ENCODE results near the gene CX3CL1.
"Not testable (repeated sequence)": the region's sequence is repeated elsewhere in the genome, so short reads cannot be mapped to it uniquely, and the experiment has no call there.

CX3CL1 gene

GRCh38 chr16:57383276-57384247, 11.3 kb downstream of the CX3CL1 start:
- DNase-seq = no peak

DNA sequence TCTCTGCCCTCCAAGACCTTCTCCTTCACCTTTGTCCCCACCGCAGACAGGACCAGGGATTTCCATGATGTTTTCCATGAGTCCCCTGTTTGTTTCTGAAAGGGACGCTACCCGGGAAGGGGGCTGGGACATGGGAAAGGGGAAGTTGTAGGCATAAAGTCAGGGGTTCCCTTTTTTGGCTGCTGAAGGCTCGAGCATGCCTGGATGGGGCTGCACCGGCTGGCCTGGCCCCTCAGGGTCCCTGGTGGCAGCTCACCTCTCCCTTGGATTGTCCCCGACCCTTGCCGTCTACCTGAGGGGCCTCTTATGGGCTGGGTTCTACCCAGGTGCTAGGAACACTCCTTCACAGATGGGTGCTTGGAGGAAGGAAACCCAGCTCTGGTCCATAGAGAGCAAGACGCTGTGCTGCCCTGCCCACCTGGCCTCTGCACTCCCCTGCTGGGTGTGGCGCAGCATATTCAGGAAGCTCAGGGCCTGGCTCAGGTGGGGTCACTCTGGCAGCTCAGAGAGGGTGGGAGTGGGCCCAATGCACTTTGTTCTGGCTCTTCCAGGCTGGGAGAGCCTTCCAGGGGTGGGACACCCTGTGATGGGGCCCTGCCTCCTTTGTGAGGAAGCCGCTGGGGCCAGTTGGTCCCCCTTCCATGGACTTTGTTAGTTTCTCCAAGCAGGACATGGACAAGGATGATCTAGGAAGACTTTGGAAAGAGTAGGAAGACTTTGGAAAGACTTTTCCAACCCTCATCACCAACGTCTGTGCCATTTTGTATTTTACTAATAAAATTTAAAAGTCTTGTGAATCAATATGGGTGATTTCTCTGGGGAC, 12.2 kb downstream of the CX3CL1 start:
- DNase-seq = no peak

DNA sequence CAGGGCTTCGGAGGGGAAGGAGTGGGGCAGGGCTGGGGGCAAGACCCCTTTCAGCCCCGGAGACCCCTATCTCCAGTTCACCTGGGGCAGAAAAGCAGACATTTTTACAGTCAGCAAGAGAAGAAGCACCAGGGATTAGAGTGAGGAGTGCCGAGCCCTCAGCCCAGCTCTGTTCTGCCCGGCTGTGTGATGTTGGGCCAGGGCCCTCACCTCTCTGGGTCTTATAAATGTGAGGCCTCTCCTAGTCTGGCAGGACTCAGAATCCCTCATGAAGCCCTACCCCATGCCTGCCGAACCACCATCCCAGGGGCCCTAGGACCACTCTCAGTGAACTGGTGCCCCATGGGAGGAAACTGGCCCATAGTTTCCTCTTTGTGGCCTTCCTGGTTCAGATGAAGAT, 12.8 kb downstream of the CX3CL1 start:
- no peak for DNase-seq

GRCh38 chr16:57386381-57386951, 14.2 kb downstream of the CX3CL1 start:
- DNase-seq = no peak

DNA sequence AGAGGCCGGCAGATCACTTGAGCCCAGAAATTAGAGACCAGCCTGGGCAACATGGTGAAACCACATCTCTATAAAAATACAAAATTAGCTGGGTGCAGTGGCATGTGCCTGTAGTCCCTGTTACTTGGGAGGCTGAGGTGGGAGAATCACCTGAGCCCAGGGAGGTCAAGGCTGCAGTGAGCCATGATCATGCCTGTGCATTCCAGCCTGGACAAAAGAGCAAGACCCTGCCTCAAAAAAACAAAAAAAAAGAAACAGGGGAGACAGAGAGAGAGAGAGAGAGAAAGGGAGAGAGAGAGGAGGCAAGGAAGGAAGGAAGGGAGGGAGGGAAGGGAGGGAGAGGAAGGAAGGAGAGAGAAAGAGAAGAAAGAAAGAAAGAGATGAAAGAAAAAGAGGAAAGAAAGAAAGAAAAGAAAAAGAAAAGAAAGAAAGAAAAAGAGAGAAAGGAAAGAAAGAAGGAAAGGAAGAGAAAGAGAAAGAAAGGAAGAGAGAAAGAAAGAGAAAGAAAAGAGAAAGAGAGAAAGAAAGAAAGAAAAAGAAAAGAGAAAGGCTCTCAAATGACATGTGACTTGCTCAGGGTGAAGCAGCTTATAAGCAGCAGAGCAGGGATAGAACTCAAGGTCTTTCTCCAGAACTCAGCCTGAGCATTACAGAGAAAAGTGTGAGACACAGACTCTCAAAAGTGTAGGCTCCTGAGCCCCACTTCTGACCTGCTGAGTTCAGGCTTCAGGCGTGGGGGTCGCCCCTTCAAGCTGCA, 15.5 kb downstream of the CX3CL1 start:
- DNase-seq = no peak

- no peak for DNase-seq
These were observed 16.2 kb downstream of the CX3CL1 start for GRCh38 chr16:57388359-57389086.

DNA sequence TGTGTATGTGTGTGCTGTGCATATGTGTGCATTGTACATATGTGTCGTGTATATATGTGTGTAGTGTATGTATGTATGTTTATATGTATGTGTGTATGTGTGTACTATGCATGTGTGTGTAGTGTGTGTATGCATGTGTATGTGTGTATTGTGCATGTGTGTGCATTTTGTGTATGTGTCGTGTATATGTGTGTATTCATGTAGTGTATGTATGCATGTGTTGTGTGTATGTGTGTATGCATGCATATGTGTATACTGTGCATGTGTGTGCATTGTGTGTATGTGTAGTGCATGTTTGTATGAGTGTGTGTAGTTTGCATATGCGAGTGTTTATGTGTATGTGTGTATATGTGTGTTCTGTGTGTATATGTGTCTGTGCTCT, 16.8 kb downstream of the CX3CL1 start:
- no peak for DNase-seq

GRCh38 chr16:57390636-57391295, 18.5 kb downstream of the CX3CL1 start:
- DNase-seq = no peak

- no peak for DNase-seq
These were observed 19.0 kb downstream of the CX3CL1 start for GRCh38 chr16:57391300-57391699.

DNA sequence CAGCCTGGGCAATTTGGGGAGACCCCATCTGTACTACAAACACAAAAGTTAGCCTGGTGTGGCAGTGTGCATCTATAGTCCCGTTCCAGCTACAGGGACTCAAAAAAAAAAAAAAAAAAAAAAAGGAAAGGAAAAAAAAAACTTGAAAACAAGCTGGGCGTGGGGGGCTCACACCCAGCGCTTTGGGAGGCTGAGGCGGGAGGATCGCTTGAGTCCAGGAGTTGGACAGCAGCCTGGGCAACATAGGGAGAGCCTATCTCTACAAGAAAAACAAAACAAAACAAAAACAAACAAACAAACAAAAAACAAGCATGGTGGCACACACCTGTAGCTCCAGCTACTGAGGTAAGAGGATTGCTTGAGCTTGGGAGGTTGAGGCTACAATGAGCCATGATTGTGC, 19.4 kb downstream of the CX3CL1 start:
- DNase-seq = no peak

- no peak for DNase-seq
These were observed 20.4 kb downstream of the CX3CL1 start for GRCh38 chr16:57392694-57393093.

DNA sequence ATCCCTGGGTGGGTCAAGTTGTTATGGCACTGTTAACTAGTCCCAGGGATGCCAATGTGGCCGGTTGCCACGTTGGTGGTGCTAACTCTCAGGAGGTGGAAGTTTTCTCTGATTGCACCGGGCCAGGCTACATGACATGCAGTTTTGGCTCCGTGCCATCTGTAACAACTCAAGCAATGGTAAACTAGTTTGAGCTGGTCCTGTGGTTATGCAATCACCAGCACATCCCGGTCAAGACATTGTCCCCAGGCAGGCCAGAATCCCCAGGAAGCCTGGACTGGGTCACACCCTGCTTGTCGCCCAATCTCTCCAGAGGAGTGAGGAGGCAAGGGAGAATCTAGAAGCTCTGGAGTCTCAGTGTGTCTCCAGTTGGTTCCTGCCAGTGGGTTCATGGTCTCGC, 22.2 kb downstream of the CX3CL1 start:
- no peak for DNase-seq

DNA sequence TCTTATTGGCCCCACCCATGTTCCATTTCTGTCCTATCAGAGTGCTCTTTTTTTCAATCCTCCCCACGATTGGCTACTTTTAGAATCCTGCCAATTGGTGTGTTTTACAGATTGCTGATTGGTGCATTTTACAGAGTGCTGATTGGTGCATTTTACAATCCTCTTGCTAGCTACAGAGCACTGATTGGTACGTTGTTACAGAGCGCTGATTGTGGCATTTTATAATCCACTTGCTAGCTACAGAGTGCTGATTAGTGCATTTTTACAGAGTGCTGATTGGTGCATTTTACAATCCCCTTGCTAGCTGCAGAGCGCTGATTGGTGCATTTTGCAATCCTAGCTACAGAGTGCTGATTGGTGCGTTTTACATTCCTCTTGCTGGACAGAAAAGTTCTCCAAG, 22.7 kb downstream of the CX3CL1 start:
- no peak for DNase-seq

DNA sequence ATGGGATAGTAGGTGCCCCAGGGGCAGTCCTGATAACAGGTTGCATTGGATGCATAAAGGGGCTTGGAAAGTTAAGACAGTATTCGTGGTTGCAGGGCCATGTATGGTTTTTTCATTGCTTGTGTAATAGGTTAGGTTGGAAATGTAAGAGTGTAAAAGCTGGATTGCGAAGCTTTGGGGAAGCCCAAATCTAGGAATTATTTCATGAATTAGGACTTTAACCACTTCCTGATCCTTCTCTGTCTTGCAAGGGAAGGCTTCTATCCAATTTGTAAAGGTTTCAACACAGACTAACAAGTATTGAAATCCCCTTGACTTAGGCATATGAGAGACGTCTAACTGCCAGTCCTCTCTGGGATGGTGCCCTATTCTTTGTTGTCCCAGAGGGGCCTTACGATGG, 24.5 kb downstream of the CX3CL1 start:
- DNase-seq = no peak

DNA sequence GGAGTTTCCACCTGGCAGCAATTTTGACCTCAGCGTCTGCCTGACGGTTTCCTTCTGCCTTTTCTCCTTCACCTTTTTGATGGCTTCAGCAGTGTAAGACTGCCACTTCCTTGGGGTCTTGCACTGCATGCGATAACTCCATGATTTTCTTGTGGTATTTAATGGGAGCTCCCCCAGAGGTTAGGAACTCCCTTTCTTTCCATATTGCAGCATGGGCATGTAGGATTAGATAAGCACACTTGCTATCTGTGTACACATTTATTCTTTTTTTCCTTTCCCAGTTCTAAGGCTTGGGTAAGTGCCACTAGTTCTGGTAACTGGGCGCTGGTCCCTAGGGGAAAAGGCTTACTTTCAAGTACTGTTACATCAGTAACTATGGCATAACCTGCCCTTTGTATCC, 25.2 kb downstream of the CX3CL1 start:
- not testable (repeated sequence) for DNase-seq

- no peak for DNase-seq
These were observed 29.8 kb downstream of the CX3CL1 start for GRCh38 chr16:57401943-57402640.

GRCh38 chr16:57403965-57404817, 31.9 kb downstream of the CX3CL1 start, which contains the start of gene CCL17:
Gene CCL17, plus strand, starts transcription at chr16:57404767. Its CDS starts 9,166 bp downstream, at chr16:57413933.
- no peak for DNase-seq

DNA sequence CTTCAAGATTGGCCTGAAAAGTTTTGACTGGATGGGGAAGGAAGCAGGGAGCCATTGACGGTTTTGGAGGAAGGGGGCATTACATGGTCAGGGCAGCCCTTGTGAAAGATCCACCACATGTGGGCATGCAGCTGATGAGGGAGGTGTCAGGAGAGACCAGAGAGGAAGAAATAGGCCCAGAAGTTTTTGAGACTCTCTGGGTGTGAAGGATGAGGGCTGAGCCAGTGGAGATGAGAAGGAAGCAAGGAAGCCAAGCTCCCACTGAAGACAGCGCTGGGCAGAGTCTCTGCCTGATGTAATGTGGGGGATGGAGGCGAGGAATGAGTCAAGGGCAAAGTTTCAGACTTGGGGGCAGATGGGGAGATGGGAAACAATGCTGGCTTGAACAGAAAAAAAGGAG, 32.8 kb downstream of the CX3CL1 start:
- no peak for DNase-seq

DNA sequence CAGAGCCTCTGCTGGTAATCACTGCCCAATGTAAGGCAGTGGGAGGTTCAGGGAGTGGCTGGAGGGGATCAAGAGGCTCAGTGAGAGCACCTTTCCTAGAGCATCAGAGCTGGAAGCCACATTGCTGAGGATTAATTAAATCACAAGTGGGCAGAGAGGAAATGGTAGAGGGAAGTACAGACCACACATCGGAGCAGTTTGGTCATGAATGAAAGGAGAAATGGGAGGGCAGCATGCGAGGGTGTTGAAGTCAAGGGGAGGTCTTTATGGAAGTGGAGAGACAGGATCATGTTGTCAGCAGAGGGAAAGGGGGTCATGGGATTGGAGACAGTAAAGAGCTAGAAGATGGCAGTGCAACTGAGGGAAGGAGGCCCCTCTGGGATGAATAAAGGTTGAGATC, 34.6 kb downstream of the CX3CL1 start:
- no peak for DNase-seq
